Lung (tissue), 12 donors: Measurements from ENCODE around the gene CHMP2B. TPM values are rescaled to one million over a fixed set of nuclear protein-coding genes. Genes with fewer than 3 reads are reported as not detected.
"Not testable (repeated sequence)": the region's sequence is repeated elsewhere in the genome, so short reads cannot be mapped to it uniquely, and the experiment has no call there.

Experiments
- ATAC-seq: fragments of 200-7000 bp; cut with Tn5 transposase; one replicate; pipeline ENCODE4 v1.9.1; 2020; ENCODE audit warnings: moderate number of reproducible peaks; ENCODE audit not compliant: insufficient read depth, low FRiP score
- DNase-seq, 3 donors: peaks; one replicate each; pipeline ENCODE4 v3.0.0-alpha.2; 2013 to 2017
- H3K27ac ChIP-seq, 2 donors: one replicate each; pipeline ENCODE4 v1.5.1; 2013; ENCODE audit warnings: mild to moderate bottlenecking in 2 of 2, moderate library complexity in 2 of 2, control low read depth in 1 of 2, inconsistent platforms in 1 of 2, low read depth in 1 of 2, low read length in 1 of 2
- H3K27me3 ChIP-seq, 3 donors: one replicate each; pipeline ENCODE4 v1.5.1; 2013; ENCODE audit warnings: low read length in 2 of 3; ENCODE audit not compliant: control insufficient read depth in 3 of 3, insufficient read depth in 3 of 3
- H3K36me3 ChIP-seq, 4 donors: one replicate each; pipeline ENCODE4 v1.5.1; 2013; ENCODE audit warnings: low read length in 4 of 4, mild to moderate bottlenecking in 1 of 4, moderate library complexity in 1 of 4; ENCODE audit not compliant: control insufficient read depth in 4 of 4, insufficient read depth in 4 of 4
- H3K4me1 ChIP-seq, 5 donors: one replicate each; pipeline ENCODE4 v1.5.1; 2013; ENCODE audit warnings: low read length in 5 of 5, mild to moderate bottlenecking in 2 of 5, moderate library complexity in 1 of 5; ENCODE audit not compliant: control insufficient read depth in 5 of 5, insufficient read depth in 5 of 5
- H3K4me3 ChIP-seq: one replicate; pipeline ENCODE4 v1.5.1; 2013; ENCODE audit warnings: mild to moderate bottlenecking, control low read depth, moderate library complexity
- H3K9ac ChIP-seq, 2 donors: one replicate each; pipeline ENCODE4 v1.5.1; 2013; ENCODE audit warnings: low read length in 2 of 2, control low read depth in 1 of 2; ENCODE audit not compliant: insufficient read depth in 1 of 2
- H3K9me3 ChIP-seq, 4 donors: one replicate each; pipeline ENCODE4 v1.5.1; 2013; ENCODE audit warnings: low read length in 3 of 4, mild to moderate bottlenecking in 1 of 4, moderate library complexity in 1 of 4; ENCODE audit not compliant: control insufficient read depth in 4 of 4, insufficient read depth in 3 of 4
- CTCF ChIP-seq: IDR thresholded peaks from 2 replicates; pipeline ENCODE4 v1.5.1; 2012; ENCODE audit warnings: mild to moderate bottlenecking; ENCODE audit errors: control extremely low read depth, extremely low read depth
- WGBS, 2 donors: extraction: QIAGEN DNeasy Blood & Tissue Kit; methylation state at CpG; one replicate each; pipeline ENCODE4 v1.1.7; 2013; 5-methylcytosine and 5-hydroxymethylcytosine counted together
- polyA plus RNA-seq, 2 donors: library from polyadenylated mRNA; stranded (reverse); fragments of 200-250 nt; gene quantifications; one replicate each; pipeline ENCODE4 v1.2.1, GENCODE V29; 2013
- total RNA-seq, 2 donors: library from RNA; depleted of rRNA in 1 of 2; stranded (reverse); fragments of >200 nt in 1 of 2; gene quantifications; one replicate each; pipeline ENCODE4 v1.2.1, GENCODE V29; 2014 to 2021
- donor health status: control.
- donor health status: control.
- donor health status: Bipolar disorder and iron deficiency.
- donor health status: healthy.
- donor health status: DM: yes; HTN: yes; CAD: no.

CHMP2B gene
- total and polyA plus RNA-seq, 4 donors, result 21.9 to 45.1 (median 37.6) TPM

DNA sequence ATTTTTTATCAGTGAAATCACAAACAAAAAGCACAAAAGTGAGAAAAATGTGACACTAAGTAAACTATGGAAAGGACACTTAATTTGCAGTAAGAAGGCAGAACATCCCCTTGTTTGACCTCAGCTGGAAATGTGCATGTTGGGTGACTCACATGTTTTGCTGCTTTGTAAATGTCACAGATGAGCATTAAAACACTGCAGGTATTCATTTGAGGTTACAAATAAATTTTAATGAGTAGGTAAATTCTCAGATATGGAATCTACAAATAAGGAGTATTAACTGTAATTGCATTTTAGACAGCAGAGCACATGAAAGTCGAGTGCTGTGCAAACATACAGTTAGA lies 20.3 kb downstream of the CHMP2B start:
- 74 to 86% methylated on average over 1 of the region's 1 CpG for WGBS, 2 donors
- Histone ChIP-seq H3K36me3 (peaks cover 0 to 21% (median 14%) of the 10 kb centered on the region in 4 donors), H3K4me3 (no peak overlapping the region), H3K9ac (no peak overlapping the region), H3K9me3 (no peaks in the 10 kb centered on the region), H3K27me3 (no peaks in the 10 kb centered on the region), H3K4me1 (peaks cover 0 to 7% (median 0%) of the 10 kb centered on the region in 5 donors), H3K27ac (no peak overlapping the region)
- no peak for TF ChIP-seq CTCF
- DNase-seq (no peak), ATAC-seq (no peak)

- peaks cover 0 to 21% (median 14%) of the 10 kb centered on the region in 4 donors for H3K36me3 ChIP-seq
- not testable (repeated sequence) for DNase-seq, H3K9me3 ChIP-seq, ATAC-seq, H3K4me1 ChIP-seq, H3K27me3 ChIP-seq, H3K4me3 ChIP-seq, H3K9ac ChIP-seq, H3K27ac ChIP-seq
- WGBS, 2 donors, result 95 to 96% methylated on average over 6 of the region's 6 CpGs
These were observed 21.1 kb downstream of the CHMP2B start for GRCh38 chr3:87248231-87248630.

GRCh38 chr3:87248831-87249230 lies 21.7 kb downstream of the CHMP2B start:
- H3K36me3 ChIP-seq, result peaks cover 0 to 21% (median 16%) of the 10 kb centered on the region in 4 donors
- H3K9me3 ChIP-seq, result no peaks in the 10 kb centered on the region
- 68 to 95% methylated on average over 1 of the region's 1 CpG for WGBS, 2 donors
- H3K9ac ChIP-seq, result no peak overlapping the region
- H3K27ac ChIP-seq, result no peak overlapping the region
- peaks cover 0 to 7% (median 0%) of the 10 kb centered on the region in 5 donors for H3K4me1 ChIP-seq
- TF ChIP-seq CTCF, result no peak
- no peak overlapping the region for H3K4me3 ChIP-seq
- no peaks in the 10 kb centered on the region for H3K27me3 ChIP-seq
- DNase-seq (no peak), ATAC-seq (no peak)

DNA sequence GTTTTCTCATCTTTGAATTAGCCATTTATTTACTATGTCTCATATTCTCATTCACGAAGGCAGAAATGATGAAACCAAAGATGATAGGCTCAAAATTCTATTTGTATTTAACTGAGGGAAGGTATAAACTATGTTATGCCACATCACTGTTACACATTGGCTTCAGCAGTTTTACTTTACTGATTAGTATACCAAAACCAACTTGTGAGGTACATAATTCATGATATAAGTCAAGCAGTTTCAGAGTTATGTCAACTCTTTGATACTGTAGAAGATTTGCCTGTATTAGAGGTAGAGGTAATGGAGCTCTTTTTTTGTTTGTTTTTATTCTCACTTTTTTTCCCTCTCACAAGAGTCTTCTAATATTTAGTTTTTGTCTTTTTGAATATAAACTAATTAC lies 22.9 kb downstream of the CHMP2B start:
- Histone ChIP-seq H3K27me3 (no peaks in the 10 kb centered on the region), H3K36me3 (peaks cover 0 to 21% (median 17%) of the 10 kb centered on the region in 4 donors), H3K4me3 (no peak overlapping the region), H3K27ac (no peak overlapping the region), H3K9me3 (no peaks in the 10 kb centered on the region), H3K4me1 (peaks cover 0 to 7% (median 0%) of the 10 kb centered on the region in 5 donors), H3K9ac (no peak overlapping the region)
- WGBS, 2 donors, result 97 to 100% methylated on average over 1 of the region's 1 CpG
- DNase-seq (no peak), ATAC-seq (no peak)
- no peak for TF ChIP-seq CTCF
